ENCODE measurements around the gene TUBGCP6. TPM values are rescaled to one million over a fixed set of nuclear protein-coding genes. Genes with fewer than 3 reads are reported as not detected.

TUBGCP6 gene
- total and polyA plus RNA-seq, 2 donors (not counting 1 experiment from before 2014, with no cell fraction given): 137 to 178 TPM

DNA sequence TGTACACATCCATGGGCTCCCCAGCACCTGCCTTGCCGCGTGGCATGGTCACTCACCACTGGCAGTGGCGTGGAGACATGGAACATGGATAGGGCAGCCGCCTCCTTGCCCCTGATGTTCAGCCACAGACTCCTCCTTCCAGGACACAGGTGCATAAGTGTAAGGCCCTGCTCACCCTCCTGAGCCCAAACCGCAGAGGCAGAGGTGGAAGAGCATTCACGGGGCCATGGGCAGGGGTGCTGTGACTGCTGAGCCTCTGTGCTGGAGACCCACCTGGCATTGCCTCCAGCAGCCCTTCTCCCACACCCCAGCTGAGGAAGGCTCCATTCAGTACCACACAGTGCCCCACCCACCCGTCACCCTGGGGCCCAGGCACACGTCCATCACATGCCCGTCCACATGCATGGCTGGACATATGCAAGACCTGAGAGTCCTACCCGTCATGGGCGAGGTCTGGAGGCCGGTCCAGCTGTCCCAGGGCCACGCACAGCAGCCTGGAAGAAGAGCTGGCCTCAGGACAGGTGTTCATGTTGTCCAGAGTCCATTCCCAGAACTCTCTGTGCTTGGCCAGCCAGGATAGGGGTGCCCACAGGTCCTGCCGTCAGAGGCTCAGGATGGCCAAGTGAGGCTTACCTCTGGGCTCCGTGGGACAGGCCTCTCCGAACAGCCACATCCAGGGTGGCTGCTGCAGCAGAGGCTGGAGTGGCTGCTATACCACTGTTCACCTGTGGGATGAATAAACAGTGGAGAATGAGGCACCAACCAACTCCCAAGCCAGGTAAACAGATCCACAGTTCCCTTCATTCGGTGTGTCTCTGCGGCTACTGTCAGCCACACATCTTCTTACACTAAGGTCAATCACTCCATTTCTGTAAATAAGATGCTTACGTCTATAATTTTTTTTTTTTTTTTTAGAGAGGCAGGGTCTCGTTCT lies 1.7 kb upstream of the TUBGCP6 start:
- TF ChIP-seq CTCF (IDR thresholded peaks at IDR 0.05): no peak
- no peak for TF ChIP-seq EZH2 (IDR thresholded peaks at IDR 0.05; ENCODE audit: borderline replicate concordance, insufficient read depth, low read depth, low read length, poor library complexity, severe bottlenecking)
- Mint-ChIP-seq H3K4me1 (peaks cover 43% of the 10 kb centered on the region), H3K27me3 (no peaks in the 10 kb centered on the region), H3K4me3 (peak overlapping the region; percentile 96), H3K27ac (no peak overlapping the region), H3K9me3 (ENCODE audit: insufficient read depth) (no peaks in the 10 kb centered on the region)
- peaks cover 64% of the 10 kb centered on the region for H4K20me1 ChIP-seq (ENCODE audit: control insufficient read depth, insufficient read depth, low read length, poor library complexity, severe bottlenecking)
- peaks cover 40 to 74% of the 10 kb centered on the region in 2 donors for H3K4me1 ChIP-seq (ENCODE audit: control insufficient read depth in 2 of 2, insufficient read depth in 2 of 2, low read length in 2 of 2)
- H3K9me3 ChIP-seq (ENCODE audit: control extremely low read depth in 1 of 3, control insufficient read depth in 2 of 3, insufficient read depth in 1 of 3, low read length in 2 of 3): no peaks in the 10 kb centered on the region
- H3K27ac ChIP-seq (ENCODE audit: low read length in 2 of 2): no peak overlapping the region
- H3K27me3 ChIP-seq (replicated peaks in 1 of 4; ENCODE audit: control extremely low read depth in 1 of 4, control insufficient read depth in 3 of 4, insufficient read depth in 4 of 4, low read length in 3 of 4): no peaks in the 10 kb centered on the region
- peaks cover 61% of the 10 kb centered on the region for H3K79me2 ChIP-seq (ENCODE audit: control insufficient read depth, insufficient read depth, low read length)
- DNase-seq (no peak), ATAC-seq (ENCODE audit: low read depth) (no peak)
- ChIA-PET POLR2A (no interaction called here), CTCF (interaction anchor here (1.1 to 2.9 kb wide), 2 partner anchors 96 to 375 kb away, joined by 4 to 16 read pairs; no protein-coding TSS in a partner anchor)
- no peak overlapping the region for H3K9ac ChIP-seq (ENCODE audit: low read length)
- H2AFZ ChIP-seq (ENCODE audit: insufficient read depth, low read depth, low read length, poor library complexity, severe bottlenecking): no peak overlapping the region
- 96% methylated on average over 16 of the region's 20 CpGs for WGBS (ENCODE audit: insufficient coverage)
- intact Hi-C loops (cut with micrococcal nuclease): no loop called here
- H3K36me3 ChIP-seq (replicated peaks in 1 of 2; ENCODE audit: control extremely low read depth in 1 of 2, control insufficient read depth in 1 of 2, extremely low read depth in 1 of 2, insufficient read depth in 2 of 2, low read length in 1 of 2): peaks cover 0 to 29% of the 10 kb centered on the region in 2 experiments
- peak overlapping the region; percentile 93 for H3K4me2 ChIP-seq (replicated peaks; ENCODE audit: low read depth, low read length, poor library complexity, severe bottlenecking)
- H3K4me3 ChIP-seq (ENCODE audit: control extremely low read depth in 1 of 5, extremely low read depth in 1 of 5, insufficient read depth in 1 of 5, low read depth in 2 of 5, low read length in 4 of 5): no peak overlapping the region

All from B cell (primary cell).